BE2C (cell line): ENCODE data around the gene UGT1A9.

Source experiments
- DNase-seq: peaks from one replicate; pipeline ENCODE4 v3.0.0-alpha.2; 2020
- H3K27me3 ChIP-seq: fragments of 250-450 bp; sonication (Bioruptor Pico); 2 replicates; pipeline ENCODE4 v1.5.1; 2020; ENCODE audit warnings: mild to moderate bottlenecking
- H3K36me3 ChIP-seq: fragments of 250-450 bp; sonication (Bioruptor Pico); 2 replicates; pipeline ENCODE4 v1.5.1; 2020; ENCODE audit warnings: mild to moderate bottlenecking
- H3K4me1 ChIP-seq: fragments of 250-450 bp; sonication (Bioruptor Pico); 2 replicates; pipeline ENCODE4 v1.5.1; 2020
- H3K4me3 ChIP-seq: 2 replicates; pipeline ENCODE4 v1.5.1; 2011; ENCODE audit warnings: low read depth, low read length
- H3K9me3 ChIP-seq: fragments of 250-450 bp; sonication (Bioruptor Pico); 2 replicates; pipeline ENCODE4 v1.5.1; 2020
- CTCF ChIP-seq: IDR thresholded peaks from 2 replicates; pipeline ENCODE4 v1.5.1; 2012; ENCODE audit warnings: mild to moderate bottlenecking, low read depth, low read length

Gene UGT1A9

GRCh38 chr2:233780771-233781170 is 109.1 kb downstream of the UGT1A9 start:
- TF ChIP-seq CTCF: no peak
- DNase-seq: no peak
- no peaks in the 10 kb centered on the region for H3K36me3 ChIP-seq
- no peaks in the 10 kb centered on the region; the same call in 1 of the 2 replicates for H3K27me3 ChIP-seq
- H3K4me1 ChIP-seq: no peaks in the 10 kb centered on the region
- no peak overlapping the region for H3K4me3 ChIP-seq
- no peaks in the 10 kb centered on the region for H3K9me3 ChIP-seq

- Histone ChIP-seq H3K4me1 (no peaks in the 10 kb centered on the region), H3K27me3 (no peaks in the 10 kb centered on the region), H3K36me3 (no peaks in the 10 kb centered on the region), H3K4me3 (no peak overlapping the region), H3K9me3 (no peaks in the 10 kb centered on the region)
- DNase-seq: no peak
- no peak for TF ChIP-seq CTCF
These were observed 117.9 kb downstream of the UGT1A9 start for GRCh38 chr2:233789554-233789953.

GRCh38 chr2:233791151-233791882 is 119.6 kb downstream of the UGT1A9 start:
- H3K9me3 ChIP-seq: no peaks in the 10 kb centered on the region
- no peak for TF ChIP-seq CTCF
- H3K27me3 ChIP-seq: no peaks in the 10 kb centered on the region
- no peak for DNase-seq
- no peak overlapping the region for H3K4me3 ChIP-seq
- H3K36me3 ChIP-seq: no peaks in the 10 kb centered on the region
- H3K4me1 ChIP-seq: no peaks in the 10 kb centered on the region

- Histone ChIP-seq H3K27me3 (no peaks in the 10 kb centered on the region), H3K9me3 (no peaks in the 10 kb centered on the region), H3K4me1 (no peaks in the 10 kb centered on the region), H3K4me3 (no peak overlapping the region), H3K36me3 (no peaks in the 10 kb centered on the region)
- no peak for TF ChIP-seq CTCF
- DNase-seq: no peak
These were observed 120.2 kb downstream of the UGT1A9 start for GRCh38 chr2:233791883-233792329.

GRCh38 chr2:233792720-233793119 is 121.0 kb downstream of the UGT1A9 start:
- no peaks in the 10 kb centered on the region for H3K9me3 ChIP-seq
- no peak for TF ChIP-seq CTCF
- no peaks in the 10 kb centered on the region for H3K27me3 ChIP-seq
- DNase-seq: no peak
- H3K4me3 ChIP-seq: no peak overlapping the region
- H3K4me1 ChIP-seq: no peaks in the 10 kb centered on the region
- H3K36me3 ChIP-seq: no peaks in the 10 kb centered on the region

- DNase-seq: no peak
- Histone ChIP-seq H3K27me3 (no peaks in the 10 kb centered on the region), H3K4me3 (no peak overlapping the region), H3K4me1 (no peaks in the 10 kb centered on the region), H3K9me3 (no peaks in the 10 kb centered on the region), H3K36me3 (no peaks in the 10 kb centered on the region)
- TF ChIP-seq CTCF: no peak
These were observed 121.9 kb downstream of the UGT1A9 start for GRCh38 chr2:233793465-233794127.
